ENCODE results near the gene EEIG2. TPM values are rescaled to one million over a fixed set of nuclear protein-coding genes. Genes with fewer than 3 reads are reported as not detected.

EEIG2 gene
- total RNA-seq, 4 donors from 2014 or later, result 1.3 to 55.4 (median 13.1) TPM

- intact Hi-C loops (cut with DNase I; ENCODE audit: low total_unique reads), result no loop called here
- no peaks in the 10 kb centered on the region for H3K27me3 ChIP-seq
- peak in 1 of 2 donors; percentile 8 for TF ChIP-seq POLR2A (IDR thresholded peaks at IDR 0.05)
- no peak for TF ChIP-seq CTCF (IDR thresholded peaks at IDR 0.05)
- H3K9me3 ChIP-seq, result no peaks in the 10 kb centered on the region
- DNase-seq, result peak; percentile 25
- H3K36me3 ChIP-seq, result no peaks in the 10 kb centered on the region
- H3K4me3 ChIP-seq, result peak overlapping the region; percentile 51 to 68
- H3K27ac ChIP-seq, result peak overlapping the region; percentile 72 to 82
- peaks cover 9 to 11% of the 10 kb centered on the region in 2 donors for H3K4me1 ChIP-seq
Observed at GRCh38 chr1:108560189-108560873, 431 bp downstream of the EEIG2 start.

GRCh38 chr1:108560874-108561459 lies 1.1 kb downstream of the EEIG2 start:
- H3K9me3 ChIP-seq, result no peaks in the 10 kb centered on the region
- intact Hi-C loops (cut with DNase I; ENCODE audit: low total_unique reads), result no loop called here
- H3K4me1 ChIP-seq, result peaks cover 9 to 11% of the 10 kb centered on the region in 2 donors
- peak overlapping the region; percentile 72 to 82 for H3K27ac ChIP-seq
- H3K27me3 ChIP-seq, result no peaks in the 10 kb centered on the region
- TF ChIP-seq POLR2A (IDR thresholded peaks at IDR 0.05) (no peak), CTCF (IDR thresholded peaks at IDR 0.05) (no peak)
- H3K4me3 ChIP-seq, result peak overlapping the region; percentile 51 to 68
- DNase-seq, result peak; percentile 35 to 42
- H3K36me3 ChIP-seq, result no peaks in the 10 kb centered on the region

- Histone ChIP-seq H3K27ac (no peak overlapping the region), H3K9me3 (no peaks in the 10 kb centered on the region), H3K27me3 (no peaks in the 10 kb centered on the region), H3K4me3 (no peak overlapping the region), H3K36me3 (no peaks in the 10 kb centered on the region), H3K4me1 (peaks cover 9 to 11% of the 10 kb centered on the region in 2 donors)
- DNase-seq, result peak; percentile 19 to 24
- TF ChIP-seq POLR2A (IDR thresholded peaks at IDR 0.05), result no peak
- peak in 1 of 4 experiments; percentile 30 for TF ChIP-seq CTCF (IDR thresholded peaks at IDR 0.05)
- intact Hi-C loops (cut with DNase I; ENCODE audit: low total_unique reads), result no loop called here
Observed at GRCh38 chr1:108561689-108562326, 1.9 kb downstream of the EEIG2 start.

GRCh38 chr1:108563808-108564207 lies 3.9 kb downstream of the EEIG2 start:
- intact Hi-C loops (cut with DNase I; ENCODE audit: low total_unique reads), result no loop called here

More at GRCh38 chr1:108563808-108564207, 3.9 kb downstream of the EEIG2 start:
- Histone ChIP-seq H3K27me3 (no peaks in the 10 kb centered on the region), H3K9me3 (no peaks in the 10 kb centered on the region), H3K4me3 (no peak overlapping the region), H3K27ac (no peak overlapping the region), H3K36me3 (no peaks in the 10 kb centered on the region), H3K4me1 (peaks cover 9 to 11% of the 10 kb centered on the region in 2 donors)
- no peak for DNase-seq
- TF ChIP-seq POLR2A (IDR thresholded peaks at IDR 0.05) (no peak), CTCF (IDR thresholded peaks at IDR 0.05) (no peak)

All from uterus (tissue), 4 donors.